Panc1 (cell line): Measurements from ENCODE around the gene ZWINT. TPM values are rescaled to one million over a fixed set of nuclear protein-coding genes. Genes with fewer than 3 reads are reported as not detected.

Source experiments
- ATAC-seq: fragments of 200-7000 bp; cut with Tn5 transposase; 2 replicates; pipeline ENCODE4 v1.9.1; 2020; ENCODE audit warnings: mild to moderate bottlenecking, moderate library complexity
- BruUV-seq: library from RNA; stranded (reverse); fragments of 400-500 nt; replicated peaks from 2 replicates; lab custom pipeline; 2021; lab: Mats Ljungman, UMichigan
- CTCF ChIA-PET: fragments of 300-600 bp; sonication (Branson Sonifier 250); formaldehyde crosslinking; loops from one replicate; lab custom pipeline; 2022; ENCODE audit warnings: antibody characterized with exemption; lab: Charles Lee
- POLR2A ChIA-PET: fragments of 300-600 bp; sonication (Branson Sonifier 250); formaldehyde crosslinking; loops from one replicate; lab custom pipeline; 2022; ENCODE audit warnings: antibody characterized with exemption; lab: Charles Lee
- DNase-seq: peaks from one replicate; pipeline ENCODE4 v3.0.0-alpha.2; 2010; ENCODE audit warnings: low read depth, low spot score
- H3K27ac ChIP-seq: 2 replicates; pipeline ENCODE4 v1.5.1; 2011; ENCODE audit warnings: mild to moderate bottlenecking, low read length, inconsistent platforms
- H3K27me3 ChIP-seq: fragments of 200-500 bp; sonication (Bioruptor generic); 2 replicates; pipeline ENCODE4 v1.6.0; 2014; ENCODE audit warnings: low read length, inconsistent platforms; ENCODE audit not compliant: control insufficient read depth, insufficient read depth
- H3K36me3 ChIP-seq: fragments of 200-500 bp; sonication (Bioruptor generic); 2 replicates; pipeline ENCODE4 v1.5.1; 2014; ENCODE audit warnings: inconsistent platforms, mild to moderate bottlenecking, low read length, moderate library complexity; ENCODE audit not compliant: control insufficient read depth, insufficient read depth
- H3K4me1 ChIP-seq: 2 replicates; pipeline ENCODE4 v1.5.1; 2011; ENCODE audit warnings: inconsistent platforms, mild to moderate bottlenecking, low read length, moderate library complexity; ENCODE audit not compliant: control insufficient read depth, insufficient read depth
- H3K4me3 ChIP-seq, 2 experiments: 2 replicates each; pipeline ENCODE4 v1.5.1; 2011 to 2012; ENCODE audit warnings: low read depth in 2 of 2, low read length in 2 of 2, mild to moderate bottlenecking in 2 of 2, inconsistent platforms in 1 of 2, moderate library complexity in 1 of 2
- H3K9me3 ChIP-seq: fragments of 200-500 bp; sonication (Bioruptor generic); 2 replicates; pipeline ENCODE4 v1.5.1; 2014; ENCODE audit warnings: low read depth, mild to moderate bottlenecking, inconsistent platforms, low read length, moderate library complexity; ENCODE audit not compliant: control insufficient read depth, insufficient read depth
- POLR2AphosphoS5 ChIP-seq: IDR thresholded peaks from 2 replicates; pipeline ENCODE4 v1.6.1; 2012; ENCODE audit warnings: mild to moderate bottlenecking, low read depth, low read length, moderate library complexity
- in situ Hi-C: cut with HindIII; loops from 2 replicates; pipeline ENCODE4 v1.10.0; 2016; ENCODE audit warnings: low sequenced_read_pairs, low pct_unique_long_range_greater_than_20kb
- intact Hi-C: fragments of 100-400 bp; cut with micrococcal nuclease; formaldehyde crosslinking; loops from one replicate; pipeline ENCODE4 v1.10.0; 2022; ENCODE audit not compliant: unreplicated experiment
- total RNA-seq: library from RNA; stranded (reverse); gene quantifications from one replicate; pipeline ENCODE4 v1.2.1, GENCODE V29; 2021; ENCODE audit not compliant: unreplicated experiment

ZWINT gene
- total RNA-seq, 1 experiment from 2014 or later, result 85.8 TPM

DNA sequence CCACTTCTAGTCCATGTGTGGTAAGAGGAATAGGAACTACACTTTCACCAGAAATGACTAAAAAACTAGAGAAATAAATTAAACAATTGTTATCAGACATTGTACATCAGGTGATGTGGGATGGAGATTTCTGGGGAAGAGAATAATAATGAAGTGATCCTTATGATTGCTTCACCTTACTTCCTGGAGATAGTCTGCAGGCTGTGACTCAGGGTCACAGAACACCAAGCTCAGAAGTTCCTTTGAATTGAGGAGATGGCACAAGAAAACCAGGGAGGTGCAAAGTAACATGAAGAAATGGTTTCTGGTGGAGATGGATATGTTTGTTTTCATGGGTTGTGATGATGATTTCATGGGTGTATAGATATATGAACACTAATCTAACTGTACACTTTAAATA is 44.5 kb downstream of the ZWINT start:
- no TSS peak for BruUV-seq
- H3K4me1 ChIP-seq, result no peaks in the 10 kb centered on the region
- intact Hi-C loops (no loop called here), in situ Hi-C loops (no loop called here)
- no peaks in the 10 kb centered on the region for H3K9me3 ChIP-seq
- H3K27me3 ChIP-seq, result no peaks in the 10 kb centered on the region
- H3K4me3 ChIP-seq, result no peak overlapping the region
- H3K36me3 ChIP-seq, result no peaks in the 10 kb centered on the region
- no peak for TF ChIP-seq POLR2AphosphoS5
- ATAC-seq (no peak), DNase-seq (no peak)
- POLR2A ChIA-PET, result no interaction called here
- H3K27ac ChIP-seq, result no peak overlapping the region
- CTCF ChIA-PET, result no interaction called here
